Chondrocyte (in vitro differentiated cells): ENCODE results near the gene RSRC1. TPM values are rescaled to one million over a fixed set of nuclear protein-coding genes. Genes with fewer than 3 reads are reported as not detected.
A peak's percentile ranks its signal among the peaks of the same experiment; 100 is the strongest.

Source experiments
- DNase-seq: peaks from one replicate; pipeline ENCODE4 v3.0.0; 2021; ENCODE audit warnings: mixed read lengths, low spot score
- H3K27ac Mint-ChIP-seq: one replicate; pipeline ENCODE4 v1.8.0; 2021; ENCODE audit warnings: mild to moderate bottlenecking, moderate library complexity, mixed read lengths; ENCODE audit not compliant: unreplicated experiment
- H3K27me3 Mint-ChIP-seq: 2 replicates; pipeline ENCODE4 v1.8.0; 2021; ENCODE audit warnings: low read depth, mixed read lengths
- H3K36me3 Mint-ChIP-seq: 2 replicates; pipeline ENCODE4 v1.8.0; 2021; ENCODE audit warnings: low read depth, mixed read lengths
- H3K4me1 Mint-ChIP-seq: 2 replicates; pipeline ENCODE4 v1.8.0; 2021; ENCODE audit warnings: low read depth, mild to moderate bottlenecking, mixed read lengths
- H3K4me3 Mint-ChIP-seq: one replicate; pipeline ENCODE4 v1.8.0; 2021; ENCODE audit warnings: mild to moderate bottlenecking, moderate library complexity, mixed read lengths; ENCODE audit not compliant: unreplicated experiment
- H3K9me3 Mint-ChIP-seq: 2 replicates; pipeline ENCODE4 v1.8.0; 2021; ENCODE audit warnings: low read depth, mixed read lengths
- total RNA-seq: library from RNA; stranded (reverse); gene quantifications from 3 replicates; pipeline ENCODE4 v1.2.1, GENCODE V29; 2021
- TF ChIP-seq, protein P1 (sequence below): fragments of 200-600 bp; sonication (generic); IDR thresholded peaks from 2 replicates; pipeline ENCODE4 v1.5.0; 2021; ENCODE audit warnings: antibody characterized with exemption, mild to moderate bottlenecking, moderate library complexity

Gene RSRC1
- total RNA-seq, 1 donor from 2014 or later, result 23.5 TPM

DNA sequence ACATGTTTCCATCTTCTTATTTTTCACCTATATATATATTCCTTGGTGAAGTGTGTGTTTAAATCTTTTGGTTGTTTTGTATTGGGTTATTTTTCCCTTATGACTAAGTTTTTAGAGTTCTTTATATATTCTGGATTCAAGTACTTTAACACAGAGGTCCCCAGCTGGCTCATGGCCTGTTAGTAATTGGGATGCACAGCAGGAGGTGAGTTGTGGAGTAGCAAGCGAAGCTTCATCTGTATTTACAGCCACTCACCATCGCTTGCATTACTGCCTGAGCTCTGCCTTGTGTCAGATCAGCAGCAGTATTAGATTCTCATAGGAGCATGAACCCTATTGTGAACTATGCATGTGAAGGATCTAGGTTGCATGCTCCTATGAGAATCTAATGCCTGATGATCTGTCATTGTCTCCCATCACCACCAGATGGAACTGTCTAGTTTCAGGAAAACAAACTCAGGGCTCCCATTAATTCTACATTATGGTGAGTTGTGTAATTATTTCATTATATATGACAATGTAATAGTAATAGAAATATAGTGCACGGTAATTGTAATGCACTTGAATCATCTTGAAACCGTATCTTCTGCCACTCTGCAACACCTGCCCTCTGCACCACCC is 151.6 kb downstream of the RSRC1 start:
- DNase-seq, result no peak
- Mint-ChIP-seq H3K9me3 (peaks cover 7% of the 10 kb centered on the region), H3K4me1 (no peaks in the 10 kb centered on the region), H3K36me3 (no peaks in the 10 kb centered on the region), H3K27me3 (no peaks in the 10 kb centered on the region), H3K4me3 (no peak overlapping the region), H3K27ac (no peak overlapping the region)
- TF ChIP-seq, protein P1, sequence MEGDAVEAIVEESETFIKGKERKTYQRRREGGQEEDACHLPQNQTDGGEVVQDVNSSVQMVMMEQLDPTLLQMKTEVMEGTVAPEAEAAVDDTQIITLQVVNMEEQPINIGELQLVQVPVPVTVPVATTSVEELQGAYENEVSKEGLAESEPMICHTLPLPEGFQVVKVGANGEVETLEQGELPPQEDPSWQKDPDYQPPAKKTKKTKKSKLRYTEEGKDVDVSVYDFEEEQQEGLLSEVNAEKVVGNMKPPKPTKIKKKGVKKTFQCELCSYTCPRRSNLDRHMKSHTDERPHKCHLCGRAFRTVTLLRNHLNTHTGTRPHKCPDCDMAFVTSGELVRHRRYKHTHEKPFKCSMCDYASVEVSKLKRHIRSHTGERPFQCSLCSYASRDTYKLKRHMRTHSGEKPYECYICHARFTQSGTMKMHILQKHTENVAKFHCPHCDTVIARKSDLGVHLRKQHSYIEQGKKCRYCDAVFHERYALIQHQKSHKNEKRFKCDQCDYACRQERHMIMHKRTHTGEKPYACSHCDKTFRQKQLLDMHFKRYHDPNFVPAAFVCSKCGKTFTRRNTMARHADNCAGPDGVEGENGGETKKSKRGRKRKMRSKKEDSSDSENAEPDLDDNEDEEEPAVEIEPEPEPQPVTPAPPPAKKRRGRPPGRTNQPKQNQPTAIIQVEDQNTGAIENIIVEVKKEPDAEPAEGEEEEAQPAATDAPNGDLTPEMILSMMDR, result peak; percentile 54

DNA sequence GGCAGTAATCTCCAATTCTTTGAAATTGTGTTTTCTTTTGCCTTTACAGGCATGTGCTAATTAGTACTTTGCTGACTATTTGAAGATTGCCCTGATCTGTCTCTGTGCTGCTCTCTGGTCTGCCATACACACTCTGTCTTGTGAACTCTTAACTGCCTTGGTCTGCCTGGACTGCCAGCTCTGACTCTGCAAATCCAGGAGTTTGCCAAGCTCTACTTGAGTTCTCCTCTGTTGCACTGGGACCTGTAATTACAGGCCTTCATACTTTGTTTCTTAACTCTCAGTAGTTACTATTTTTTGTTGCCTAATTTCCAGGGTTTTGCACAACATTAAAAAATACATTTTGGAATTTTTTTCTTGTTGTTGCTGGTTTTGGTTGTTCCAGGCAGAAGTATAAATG is 155.0 kb downstream of the RSRC1 start:
- no peaks in the 10 kb centered on the region for H3K4me1 Mint-ChIP-seq
- H3K36me3 Mint-ChIP-seq, result peaks cover 16% of the 10 kb centered on the region
- no peak for DNase-seq
- peaks cover 23% of the 10 kb centered on the region for H3K9me3 Mint-ChIP-seq
- H3K4me3 Mint-ChIP-seq, result no peak overlapping the region
- no peaks in the 10 kb centered on the region for H3K27me3 Mint-ChIP-seq
- H3K27ac Mint-ChIP-seq, result no peak overlapping the region
- TF ChIP-seq, protein P1, result no peak

DNA sequence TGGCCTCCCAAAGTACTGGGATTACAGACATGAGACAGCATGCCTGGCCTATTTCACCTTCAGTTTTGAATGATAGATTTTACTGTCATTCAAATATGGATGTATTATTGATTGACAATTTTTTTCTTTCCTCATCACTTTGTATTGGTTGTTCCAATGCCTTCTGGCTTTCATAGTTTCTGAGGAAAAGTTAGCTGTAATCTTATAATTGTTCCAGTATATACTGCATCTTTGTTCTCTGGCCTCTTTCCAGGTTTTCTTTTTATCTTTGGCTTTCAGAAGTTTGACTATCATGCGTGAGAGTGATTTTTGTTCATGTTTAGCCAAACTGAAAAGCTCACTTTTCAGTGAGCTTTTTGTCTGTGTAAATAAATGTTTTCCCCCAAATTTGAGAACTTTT is 157.1 kb downstream of the RSRC1 start:
- H3K27ac Mint-ChIP-seq, result no peak overlapping the region
- H3K4me1 Mint-ChIP-seq, result no peaks in the 10 kb centered on the region
- DNase-seq, result no peak
- no peaks in the 10 kb centered on the region for H3K27me3 Mint-ChIP-seq
- TF ChIP-seq, protein P1, result no peak
- no peak overlapping the region for H3K4me3 Mint-ChIP-seq
- H3K36me3 Mint-ChIP-seq, result peaks cover 16% of the 10 kb centered on the region
- H3K9me3 Mint-ChIP-seq, result peaks cover 23% of the 10 kb centered on the region

DNA sequence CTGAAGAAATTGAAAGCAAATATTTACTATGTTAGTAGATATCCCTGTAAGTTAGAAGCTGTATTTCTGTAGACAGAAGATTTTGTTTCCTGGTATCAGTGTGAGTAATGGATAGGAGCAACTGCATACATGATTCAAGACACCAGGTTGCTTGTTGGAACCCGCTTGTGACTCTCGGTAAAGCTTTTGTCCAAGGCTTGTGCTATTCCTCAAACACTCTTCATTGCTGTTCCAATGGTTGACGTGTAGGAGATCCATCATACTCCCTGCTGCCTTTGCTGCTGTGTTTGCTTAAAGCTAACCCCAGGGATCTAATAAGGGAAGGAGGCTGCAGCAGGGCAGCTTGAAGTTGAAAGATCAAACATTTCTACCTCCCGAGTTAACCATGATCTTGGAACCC is 160.1 kb downstream of the RSRC1 start:
- TF ChIP-seq, protein P1, result no peak
- Mint-ChIP-seq H3K27me3 (no peaks in the 10 kb centered on the region), H3K4me3 (no peak overlapping the region), H3K36me3 (peaks cover 16% of the 10 kb centered on the region), H3K27ac (no peak overlapping the region), H3K9me3 (peaks cover 23% of the 10 kb centered on the region), H3K4me1 (peaks cover 9% of the 10 kb centered on the region)
- DNase-seq, result no peak

DNA sequence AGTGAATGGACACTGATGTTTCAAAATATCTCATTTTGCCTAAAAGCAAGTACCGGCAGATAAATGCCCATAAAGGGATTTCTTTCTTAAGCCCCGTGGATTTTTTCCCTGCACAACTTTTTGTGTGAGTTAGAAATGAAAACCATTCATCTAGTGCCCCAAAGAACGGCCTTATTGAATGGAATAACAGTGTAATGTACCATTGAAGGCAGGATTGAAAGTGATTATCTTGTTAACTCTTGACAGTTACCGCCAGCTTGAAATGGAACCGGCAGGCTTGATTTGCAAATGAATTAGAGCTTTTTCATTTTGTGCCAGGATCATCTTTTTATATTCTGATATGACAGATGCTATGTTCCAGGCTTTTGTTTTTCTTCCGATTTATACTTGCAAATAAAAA is 162.2 kb downstream of the RSRC1 start:
- no peak for DNase-seq
- Mint-ChIP-seq H3K4me3 (no peak overlapping the region), H3K4me1 (peaks cover 9% of the 10 kb centered on the region), H3K27ac (no peak overlapping the region), H3K9me3 (peaks cover 14% of the 10 kb centered on the region), H3K36me3 (peaks cover 11% of the 10 kb centered on the region), H3K27me3 (no peaks in the 10 kb centered on the region)
- TF ChIP-seq, protein P1, result no peak
